Cardiac fibroblast (primary cell): ENCODE measurements around the gene INTS11.

Source experiments
- DNase-seq, 2 donors: peaks; one replicate each; pipeline versions ENCODE4 v3.0.0 to v3.0.0-alpha.2; 2010; ENCODE audit warnings: low read depth in 2 of 2
- H3K4me3 ChIP-seq, 2 donors: replicated peaks in 1 of 2; 1 replicate in 1 of 2; 2 replicates in 1 of 2; pipeline ENCODE4 v1.5.1; 2011; ENCODE audit warnings: low read depth in 2 of 2, low read length in 2 of 2, mild to moderate bottlenecking in 2 of 2, moderate library complexity in 1 of 2
- TF ChIP-seq, protein P1 (sequence below): IDR thresholded peaks from one replicate; pipeline ENCODE4 v1.5.1; 2011; ENCODE audit warnings: low read depth, mild to moderate bottlenecking, low read length, inconsistent platforms

Gene INTS11

DNA sequence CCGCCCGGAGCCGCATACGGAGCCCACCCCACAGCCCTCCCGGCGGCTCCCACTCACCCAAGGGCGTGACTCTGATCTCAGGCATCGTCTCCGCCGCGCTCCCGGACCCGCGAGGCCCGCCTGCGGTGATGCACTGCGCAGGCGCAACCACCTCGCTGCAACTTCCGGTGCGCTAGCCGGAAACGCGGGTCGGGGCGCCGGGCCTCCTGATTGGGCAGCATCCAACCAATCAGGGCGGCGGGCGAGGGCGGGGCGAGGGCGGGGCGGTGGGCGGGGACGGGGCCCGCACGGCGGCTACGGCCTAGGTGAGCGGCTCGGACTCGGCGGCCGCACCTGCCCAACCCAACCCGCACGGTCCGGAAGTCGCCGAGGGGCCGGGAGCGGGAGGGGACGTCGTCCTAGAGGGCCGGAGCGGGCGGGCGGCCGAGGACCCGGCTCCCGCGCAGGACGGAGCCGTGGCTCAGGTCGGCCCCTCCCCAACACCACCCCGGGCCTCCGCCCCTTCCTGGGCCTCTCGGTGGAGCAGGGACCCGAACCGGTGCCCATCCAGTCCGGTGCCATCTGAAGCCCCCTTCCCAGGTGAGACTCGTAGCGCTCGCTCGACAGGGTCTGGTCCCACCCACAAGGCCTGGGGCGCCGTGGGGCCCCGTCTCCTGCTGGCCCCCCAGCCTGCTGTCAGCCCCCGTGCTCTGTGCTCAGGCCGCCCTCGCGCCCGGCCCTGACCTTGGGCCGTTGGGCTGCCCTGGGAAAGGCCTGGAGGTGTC is at the start of gene INTS11, which contains the start of gene CPTP:
Gene INTS11, minus strand, starts transcription at position 137 of the 764 bp plus-strand sequence. Its CDS starts 52 bp downstream, at position 85.
Gene CPTP, plus strand, starts transcription at position 279 of the 764 bp plus-strand sequence. CDS start 2,109 bp downstream, outside the sequence.
- peak within 1 kb of the TSS; percentile 81 to 86 for H3K4me3 ChIP-seq
- peak; percentile 90 to 93 for DNase-seq
- TF ChIP-seq, protein P1, sequence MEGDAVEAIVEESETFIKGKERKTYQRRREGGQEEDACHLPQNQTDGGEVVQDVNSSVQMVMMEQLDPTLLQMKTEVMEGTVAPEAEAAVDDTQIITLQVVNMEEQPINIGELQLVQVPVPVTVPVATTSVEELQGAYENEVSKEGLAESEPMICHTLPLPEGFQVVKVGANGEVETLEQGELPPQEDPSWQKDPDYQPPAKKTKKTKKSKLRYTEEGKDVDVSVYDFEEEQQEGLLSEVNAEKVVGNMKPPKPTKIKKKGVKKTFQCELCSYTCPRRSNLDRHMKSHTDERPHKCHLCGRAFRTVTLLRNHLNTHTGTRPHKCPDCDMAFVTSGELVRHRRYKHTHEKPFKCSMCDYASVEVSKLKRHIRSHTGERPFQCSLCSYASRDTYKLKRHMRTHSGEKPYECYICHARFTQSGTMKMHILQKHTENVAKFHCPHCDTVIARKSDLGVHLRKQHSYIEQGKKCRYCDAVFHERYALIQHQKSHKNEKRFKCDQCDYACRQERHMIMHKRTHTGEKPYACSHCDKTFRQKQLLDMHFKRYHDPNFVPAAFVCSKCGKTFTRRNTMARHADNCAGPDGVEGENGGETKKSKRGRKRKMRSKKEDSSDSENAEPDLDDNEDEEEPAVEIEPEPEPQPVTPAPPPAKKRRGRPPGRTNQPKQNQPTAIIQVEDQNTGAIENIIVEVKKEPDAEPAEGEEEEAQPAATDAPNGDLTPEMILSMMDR, result no peak

DNA sequence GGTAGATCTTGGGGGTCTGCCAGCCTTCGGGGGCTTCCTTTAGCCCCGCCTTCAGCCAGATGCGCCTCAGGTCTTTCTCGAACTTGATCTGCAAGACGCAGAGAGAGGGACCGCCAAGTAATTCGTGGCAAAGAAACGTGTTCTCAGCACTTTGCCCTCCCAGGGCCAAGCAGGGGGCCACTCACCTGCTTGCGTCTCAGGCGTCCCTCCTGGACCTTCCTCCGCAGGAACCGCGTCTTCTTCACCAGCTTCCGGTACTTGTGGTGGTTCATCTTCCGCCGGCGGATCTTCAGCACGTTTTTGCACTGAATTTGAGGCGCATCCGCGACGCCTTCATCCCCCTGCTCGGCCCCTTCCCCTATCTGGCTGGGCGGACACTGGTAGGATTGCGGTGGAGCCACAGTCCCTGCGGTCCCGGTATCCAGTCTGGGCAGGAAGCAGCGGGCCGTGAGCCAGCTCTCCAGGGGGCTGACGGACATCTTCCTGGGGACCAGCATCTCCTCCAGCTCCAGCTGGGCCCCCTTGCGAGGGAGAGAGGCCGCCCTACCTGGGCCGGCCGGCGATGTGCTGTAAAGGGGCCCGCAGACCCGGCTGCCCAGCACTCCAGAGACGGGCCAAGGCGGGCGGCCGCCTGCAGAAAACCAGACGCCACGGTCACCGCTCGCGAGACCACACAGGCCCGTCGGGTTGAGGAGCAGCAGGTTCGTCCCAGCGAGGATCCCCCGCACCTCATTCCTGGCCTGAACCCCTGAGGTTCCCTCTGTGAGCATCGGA is 49.5 kb upstream of the INTS11 start:
- peak overlapping the region; percentile 90 to 95 for H3K4me3 ChIP-seq
- TF ChIP-seq, protein P1, result no peak
- DNase-seq, result no peak

DNA sequence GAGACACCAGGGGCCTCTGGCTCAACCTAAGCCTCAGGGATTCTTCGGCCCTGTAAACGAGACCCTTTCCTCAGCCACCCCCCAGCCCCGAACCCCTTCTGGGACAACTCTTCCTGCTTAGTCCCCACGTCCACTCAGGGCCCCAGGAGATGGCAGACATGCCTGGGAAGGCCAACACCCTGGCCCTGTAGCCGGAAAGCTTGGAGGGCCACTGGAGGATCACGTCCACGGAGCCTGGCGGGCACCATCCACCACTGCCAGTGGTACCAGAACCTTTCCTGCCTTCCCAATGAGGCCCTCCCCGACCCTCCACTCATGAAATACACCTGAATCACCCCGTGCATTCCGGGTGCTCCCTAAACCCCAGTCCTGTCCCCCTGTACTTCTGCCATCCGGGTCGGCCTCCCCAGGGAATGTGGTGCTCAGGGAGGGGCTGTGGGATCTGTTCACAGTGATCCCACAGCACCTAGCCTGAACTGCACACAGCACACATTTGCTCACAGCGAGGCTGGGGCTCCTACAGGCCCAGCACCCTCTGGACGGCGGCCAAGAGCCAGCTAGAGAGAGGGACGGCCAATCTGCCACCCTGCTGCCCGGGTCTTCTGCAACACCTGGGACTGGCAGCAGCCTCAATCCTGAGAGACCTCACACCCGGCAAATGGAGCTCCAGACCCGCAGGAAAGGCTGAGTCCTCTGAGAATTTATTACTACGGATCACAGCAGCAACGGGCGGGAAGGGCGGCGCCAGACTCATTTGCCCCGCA is 48.8 kb upstream of the INTS11 start:
- no peak overlapping the region for H3K4me3 ChIP-seq
- TF ChIP-seq, protein P1, result no peak

DNA sequence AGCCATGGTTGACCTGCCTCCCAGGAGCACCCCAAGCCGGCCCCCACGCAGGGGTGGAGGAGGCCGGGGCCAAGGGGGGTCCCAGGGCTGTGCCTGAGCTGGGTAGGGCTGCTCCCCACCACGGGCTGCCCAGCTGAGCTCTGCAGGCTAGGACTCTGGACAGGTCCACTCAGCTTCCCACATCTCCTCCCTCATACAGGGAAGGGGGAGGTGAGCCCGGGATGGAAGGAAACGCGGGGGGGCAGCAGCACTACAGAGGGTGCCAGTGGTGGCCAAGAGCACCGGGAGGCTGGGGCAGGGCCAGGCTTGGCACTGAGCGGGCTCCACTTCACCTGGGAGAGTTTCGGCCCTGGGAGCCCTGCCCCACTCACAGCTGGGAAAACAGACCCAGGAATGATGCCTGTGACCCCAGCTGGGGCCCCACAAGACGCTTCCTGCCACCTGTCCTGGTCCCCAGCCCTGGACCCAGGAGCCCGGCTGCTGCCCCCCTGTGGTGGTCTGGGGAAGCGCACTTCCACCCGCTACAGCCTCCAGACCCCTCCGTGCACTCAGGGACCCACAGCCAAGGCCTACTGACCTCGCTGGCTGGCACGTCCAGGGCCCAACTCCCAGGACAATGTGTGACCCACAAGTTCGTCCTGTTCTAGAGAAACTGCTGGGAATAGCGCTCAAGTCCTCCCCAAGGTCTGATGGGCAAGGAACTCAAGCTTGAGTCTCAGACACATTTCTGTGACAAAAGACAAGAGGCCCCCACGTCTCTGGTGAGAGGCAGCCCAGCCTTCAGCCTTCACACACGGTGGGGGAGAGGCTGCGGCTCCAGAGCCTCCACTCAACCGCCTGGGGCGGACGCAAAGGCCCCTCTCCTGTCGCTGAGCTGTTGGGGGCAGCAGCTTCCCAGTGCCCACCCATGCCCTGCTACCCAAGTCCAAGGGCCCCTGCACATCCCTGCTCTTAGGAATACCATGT is 47.6 kb upstream of the INTS11 start:
- H3K4me3 ChIP-seq, result no peak overlapping the region
- peak; percentile 60 to 63 for DNase-seq
- TF ChIP-seq, protein P1, result peak; percentile 98

More for the DNA sequence above, 48.8 kb upstream of the INTS11 start:
- DNase-seq, result no peak

DNA sequence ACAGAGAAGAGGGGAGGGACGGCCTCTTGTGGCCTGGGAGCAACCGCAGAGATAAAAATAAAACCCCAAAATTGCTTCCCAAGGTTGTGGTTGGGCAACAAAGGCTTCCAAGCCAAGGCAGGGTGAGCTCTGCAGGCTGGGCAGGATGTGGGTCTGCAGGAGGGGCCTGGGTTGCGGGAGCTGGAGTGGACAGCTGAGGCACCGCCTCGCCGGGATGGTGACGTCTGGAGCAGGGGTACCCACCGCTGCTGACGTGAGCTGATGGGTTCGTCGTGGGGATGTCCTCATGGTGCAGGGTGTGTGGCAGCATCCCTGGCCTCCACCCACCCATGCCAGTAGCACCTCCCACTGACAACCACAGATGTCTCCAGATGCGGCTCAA is 46.9 kb upstream of the INTS11 start:
- H3K4me3 ChIP-seq, result no peak overlapping the region
- DNase-seq, result no peak
- TF ChIP-seq, protein P1, result no peak
